Measurements from ENCODE around the gene LRRC7. TPM values are rescaled to one million over a fixed set of nuclear protein-coding genes. Genes with fewer than 3 reads are reported as not detected.

Gene LRRC7
- total RNA-seq, 2 experiments from 2014 or later = not detected

DNA sequence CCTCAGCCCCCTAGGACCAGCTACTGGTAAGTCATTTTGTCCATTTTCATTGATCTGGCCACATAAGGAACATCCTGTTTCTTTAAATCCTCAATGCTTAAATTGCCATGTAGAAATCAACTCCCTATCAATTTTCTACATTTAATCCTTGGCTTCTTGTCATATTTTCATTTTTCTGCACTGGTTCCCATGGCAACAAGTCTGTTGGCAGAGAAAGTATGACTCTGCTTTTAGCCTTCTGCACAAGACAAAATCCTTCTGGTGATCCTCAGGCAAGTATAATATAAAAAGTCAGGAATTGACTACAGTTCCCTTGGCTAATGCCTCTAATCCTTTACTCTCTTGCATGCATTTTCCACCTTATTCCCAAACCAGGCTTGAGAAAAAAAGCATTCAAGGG lies 572.6 kb downstream of the LRRC7 start:
- ATAC-seq (ENCODE audit: low read depth) = no peak
- POLR2A ChIA-PET = no interaction called here

DNA sequence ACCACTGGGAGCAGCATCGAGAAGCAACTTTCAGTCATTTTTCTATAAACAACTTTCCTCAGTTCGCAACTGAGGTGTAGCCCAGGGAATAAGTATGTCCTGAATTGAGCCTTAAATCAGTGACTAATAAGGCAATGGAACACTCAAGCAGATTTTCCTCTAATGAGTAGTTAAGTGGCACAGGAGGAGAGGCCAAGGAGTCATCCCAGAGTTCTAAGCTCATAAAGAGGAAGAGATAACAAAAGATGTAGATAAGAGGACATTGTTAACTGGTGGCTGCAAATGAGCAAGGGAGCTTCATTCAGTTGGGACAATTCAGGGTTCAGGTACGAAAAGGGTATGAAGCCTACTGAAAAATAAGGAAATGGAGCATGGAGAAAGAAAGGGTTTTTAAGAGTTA lies 573.2 kb downstream of the LRRC7 start:
- no peaks in the 10 kb centered on the region for H3K4me1 Mint-ChIP-seq
- peaks cover 9% of the 10 kb centered on the region for H3K27me3 Mint-ChIP-seq
- H3K4me3 Mint-ChIP-seq = no peak overlapping the region
- DNase-seq (no peak), ATAC-seq (ENCODE audit: low read depth) (no peak)
- no peak overlapping the region for H3K27ac Mint-ChIP-seq
- POLR2A ChIA-PET = no interaction called here
- H3K36me3 Mint-ChIP-seq = no peaks in the 10 kb centered on the region
- no peaks in the 10 kb centered on the region for H3K9me3 Mint-ChIP-seq

More for the DNA sequence above, 572.6 kb downstream of the LRRC7 start:
- Mint-ChIP-seq H3K27me3 (peaks cover 14% of the 10 kb centered on the region), H3K4me3 (no peak overlapping the region), H3K36me3 (no peaks in the 10 kb centered on the region), H3K4me1 (no peaks in the 10 kb centered on the region), H3K9me3 (no peaks in the 10 kb centered on the region), H3K27ac (no peak overlapping the region)
- DNase-seq = no peak

GRCh38 chr1:70142075-70142474 lies 574.4 kb downstream of the LRRC7 start:
- H3K36me3 Mint-ChIP-seq = no peaks in the 10 kb centered on the region
- POLR2A ChIA-PET = no interaction called here
- no peaks in the 10 kb centered on the region for H3K4me1 Mint-ChIP-seq
- H3K9me3 Mint-ChIP-seq = no peaks in the 10 kb centered on the region
- no peaks in the 10 kb centered on the region for H3K27me3 Mint-ChIP-seq
- no peak overlapping the region for H3K4me3 Mint-ChIP-seq
- DNase-seq (no peak), ATAC-seq (ENCODE audit: low read depth) (no peak)
- H3K27ac Mint-ChIP-seq = no peak overlapping the region

- Mint-ChIP-seq H3K4me1 (no peaks in the 10 kb centered on the region), H3K27ac (no peak overlapping the region), H3K4me3 (no peak overlapping the region), H3K9me3 (no peaks in the 10 kb centered on the region), H3K27me3 (no peaks in the 10 kb centered on the region), H3K36me3 (peaks cover 3% of the 10 kb centered on the region)
- DNase-seq = no peak
- POLR2A ChIA-PET = interaction anchor here (0.7 kb wide), 1 partner anchor 1392 kb away, joined by 3 read pairs; no protein-coding TSS in a partner anchor
- ATAC-seq (ENCODE audit: low read depth) = no peak
Observed at GRCh38 chr1:70143048-70143659, 575.4 kb downstream of the LRRC7 start.

DNA sequence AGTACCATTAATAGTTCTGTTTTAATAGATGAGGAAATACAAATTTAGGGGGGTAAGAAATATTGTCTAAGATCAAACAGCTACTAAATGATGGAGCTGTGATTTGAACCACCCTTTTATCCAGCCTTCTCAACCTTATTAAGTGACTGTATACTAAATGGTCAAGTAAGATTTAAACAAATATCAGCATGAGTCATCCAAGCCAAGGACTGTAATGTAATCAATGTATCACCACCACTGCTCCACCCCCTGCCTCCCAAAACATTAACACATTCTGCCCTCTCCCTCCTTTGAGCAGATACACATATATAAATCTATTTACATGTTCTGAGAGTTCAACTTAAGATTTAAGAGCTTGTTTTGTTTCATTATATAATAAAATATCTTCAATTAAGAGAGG lies 578.8 kb downstream of the LRRC7 start:
- Mint-ChIP-seq H3K4me3 (no peak overlapping the region), H3K36me3 (peaks cover 12% of the 10 kb centered on the region), H3K27me3 (no peaks in the 10 kb centered on the region), H3K27ac (no peak overlapping the region), H3K9me3 (no peaks in the 10 kb centered on the region), H3K4me1 (no peaks in the 10 kb centered on the region)
- ATAC-seq (ENCODE audit: low read depth) = no peak
- DNase-seq = no peak
- POLR2A ChIA-PET = no interaction called here

GRCh38 chr1:70150444-70150843 lies 582.7 kb downstream of the LRRC7 start:
- no peaks in the 10 kb centered on the region for H3K9me3 Mint-ChIP-seq
- POLR2A ChIA-PET = no interaction called here
- H3K36me3 Mint-ChIP-seq = peaks cover 16% of the 10 kb centered on the region
- ATAC-seq (ENCODE audit: low read depth) (no peak), DNase-seq (no peak)
- no peaks in the 10 kb centered on the region for H3K4me1 Mint-ChIP-seq
- no peak overlapping the region for H3K27ac Mint-ChIP-seq
- H3K4me3 Mint-ChIP-seq = no peak overlapping the region
- H3K27me3 Mint-ChIP-seq = no peaks in the 10 kb centered on the region

DNA sequence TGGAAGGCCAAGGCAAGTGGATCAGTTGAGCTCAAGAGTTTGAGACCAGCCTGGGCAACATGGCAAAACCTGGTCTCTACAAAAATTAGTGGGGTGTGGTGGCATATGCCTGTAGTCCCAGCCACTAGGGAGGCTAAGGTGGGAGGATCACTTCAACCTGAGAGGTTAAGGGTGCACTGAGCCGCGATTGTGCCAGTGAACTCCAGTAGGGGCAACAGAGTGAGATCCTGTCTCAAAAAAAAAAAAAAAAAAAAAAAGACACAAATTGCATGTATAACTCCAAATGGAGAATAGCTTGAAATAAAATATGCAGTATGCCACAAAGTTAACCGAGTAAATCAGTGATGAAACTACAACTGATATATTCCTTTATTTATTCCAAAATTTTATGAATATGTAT lies 586.0 kb downstream of the LRRC7 start:
- Mint-ChIP-seq H3K9me3 (no peaks in the 10 kb centered on the region), H3K27ac (no peak overlapping the region), H3K36me3 (peaks cover 9% of the 10 kb centered on the region), H3K4me3 (no peak overlapping the region), H3K4me1 (no peaks in the 10 kb centered on the region), H3K27me3 (no peaks in the 10 kb centered on the region)
- DNase-seq (no peak), ATAC-seq (ENCODE audit: low read depth) (no peak)
- POLR2A ChIA-PET = no interaction called here

GRCh38 chr1:70156529-70157120 lies 588.9 kb downstream of the LRRC7 start:
- Mint-ChIP-seq H3K27me3 (no peaks in the 10 kb centered on the region), H3K9me3 (no peaks in the 10 kb centered on the region), H3K4me3 (no peak overlapping the region), H3K4me1 (no peaks in the 10 kb centered on the region), H3K36me3 (peaks cover 9% of the 10 kb centered on the region), H3K27ac (no peak overlapping the region)
- no peak for ATAC-seq (ENCODE audit: low read depth)
- DNase-seq = no peak
- POLR2A ChIA-PET = no interaction called here

DNA sequence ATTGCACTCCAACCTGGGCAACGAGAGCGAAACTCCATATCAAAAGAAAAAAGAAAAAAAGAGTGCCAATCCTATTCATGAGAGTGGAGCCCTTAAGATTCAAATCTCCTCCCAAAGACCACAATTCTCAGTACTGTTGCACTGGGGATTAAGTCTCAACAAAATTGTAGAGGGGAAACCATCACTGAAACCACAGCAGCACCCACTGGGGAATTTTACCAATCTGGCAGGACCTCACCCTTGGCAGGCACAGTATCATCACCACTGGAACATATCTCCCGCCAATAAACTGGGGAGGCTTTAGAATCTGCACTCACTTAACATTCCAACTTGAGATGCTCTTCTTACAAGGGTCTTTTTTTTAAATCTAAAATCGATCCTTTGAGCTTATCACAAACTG lies 596.6 kb downstream of the LRRC7 start:
- H3K9me3 Mint-ChIP-seq = no peaks in the 10 kb centered on the region
- no peak for DNase-seq
- H3K4me1 Mint-ChIP-seq = peaks cover 4% of the 10 kb centered on the region
- peaks cover 19% of the 10 kb centered on the region for H3K36me3 Mint-ChIP-seq
- H3K4me3 Mint-ChIP-seq = no peak overlapping the region
- no peak for ATAC-seq (ENCODE audit: low read depth)
- POLR2A ChIA-PET = no interaction called here
- no peaks in the 10 kb centered on the region for H3K27me3 Mint-ChIP-seq
- no peak overlapping the region for H3K27ac Mint-ChIP-seq

GRCh38 chr1:70168283-70168682 lies 600.6 kb downstream of the LRRC7 start:
- no peak for ATAC-seq (ENCODE audit: low read depth)
- POLR2A ChIA-PET = no interaction called here
- H3K27ac Mint-ChIP-seq = no peak overlapping the region
- no peak for DNase-seq
- no peak overlapping the region for H3K4me3 Mint-ChIP-seq
- H3K36me3 Mint-ChIP-seq = peaks cover 24% of the 10 kb centered on the region
- no peaks in the 10 kb centered on the region for H3K9me3 Mint-ChIP-seq
- H3K27me3 Mint-ChIP-seq = no peaks in the 10 kb centered on the region
- peaks cover 4% of the 10 kb centered on the region for H3K4me1 Mint-ChIP-seq

DNA sequence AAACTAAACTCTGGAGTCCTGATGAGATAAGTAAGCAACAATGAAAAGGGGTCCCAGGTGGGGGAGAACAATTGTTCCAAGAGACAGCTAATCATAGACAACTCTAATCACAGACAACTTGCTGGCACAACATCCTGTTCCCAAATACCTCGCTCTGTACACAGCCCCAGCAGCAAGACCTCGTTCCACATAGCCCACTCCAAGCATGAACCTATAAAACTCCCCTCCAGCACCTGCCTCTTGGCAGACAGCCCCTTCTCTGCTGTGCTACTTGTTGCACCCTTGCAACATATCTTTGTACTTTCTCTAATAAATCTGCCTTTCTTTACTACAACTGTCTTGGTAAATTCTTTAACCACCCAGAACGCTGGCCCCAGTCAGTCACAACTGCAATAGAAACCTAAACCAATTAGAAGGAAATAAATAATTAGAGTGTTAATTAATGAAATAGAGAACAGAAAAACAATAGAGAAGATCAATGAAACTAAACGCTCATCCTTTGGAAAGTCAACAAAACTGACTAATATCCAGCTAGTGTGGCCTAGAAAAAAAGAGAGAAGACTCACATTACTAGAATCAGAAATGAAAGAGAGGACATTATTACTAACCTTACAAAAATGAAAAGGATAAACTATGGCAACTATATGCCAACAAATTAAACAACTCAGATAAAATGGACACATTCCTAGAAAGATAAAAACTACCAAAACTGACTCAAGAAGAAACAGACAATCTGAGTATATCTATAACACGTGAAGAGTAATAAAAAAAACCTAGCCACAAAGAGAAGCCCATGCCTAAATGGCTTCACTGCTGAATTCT lies 601.5 kb downstream of the LRRC7 start:
- H3K36me3 Mint-ChIP-seq = peaks cover 24% of the 10 kb centered on the region
- POLR2A ChIA-PET = no interaction called here
- H3K4me1 Mint-ChIP-seq = peaks cover 4% of the 10 kb centered on the region
- no peaks in the 10 kb centered on the region for H3K9me3 Mint-ChIP-seq
- DNase-seq = no peak
- no peak overlapping the region for H3K4me3 Mint-ChIP-seq
- H3K27me3 Mint-ChIP-seq = no peaks in the 10 kb centered on the region
- ATAC-seq (ENCODE audit: low read depth) = no peak
- H3K27ac Mint-ChIP-seq = no peak overlapping the region

DNA sequence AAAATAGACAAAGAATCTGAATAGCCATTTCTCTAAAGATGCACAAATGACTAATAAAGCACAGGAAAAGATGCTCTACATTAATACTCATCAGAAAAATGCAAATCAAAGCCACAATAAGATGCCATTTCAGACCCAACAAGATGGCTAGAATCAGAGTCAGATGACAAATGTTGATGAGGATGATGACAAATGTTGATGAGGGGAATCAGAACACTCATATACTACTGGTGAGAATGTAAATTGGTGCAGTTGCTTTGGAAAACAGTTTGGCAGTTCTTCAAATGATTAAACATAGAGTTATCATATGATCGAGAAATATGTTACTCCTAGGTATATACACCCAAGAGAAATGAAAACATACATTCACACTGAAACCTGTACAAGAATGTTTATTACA lies 603.8 kb downstream of the LRRC7 start:
- peaks cover 2% of the 10 kb centered on the region for H3K4me1 Mint-ChIP-seq
- no peak overlapping the region for H3K4me3 Mint-ChIP-seq
- ATAC-seq (ENCODE audit: low read depth) (no peak), DNase-seq (no peak)
- no peak overlapping the region for H3K27ac Mint-ChIP-seq
- peaks cover 21% of the 10 kb centered on the region for H3K36me3 Mint-ChIP-seq
- POLR2A ChIA-PET = no interaction called here
- H3K9me3 Mint-ChIP-seq = no peaks in the 10 kb centered on the region
- H3K27me3 Mint-ChIP-seq = no peaks in the 10 kb centered on the region
